ENCODE measurements around the gene AAK1. TPM values are rescaled to one million over a fixed set of nuclear protein-coding genes. Genes with fewer than 3 reads are reported as not detected.

Gene AAK1
- total RNA-seq, 1 donor from 2014 or later = 68.2 TPM

- no peak for TF ChIP-seq CTCF (IDR thresholded peaks at IDR 0.05; ENCODE audit: partially characterized antibody, unreplicated experiment)
- Mint-ChIP-seq H3K27me3 (ENCODE audit: unreplicated experiment) (no peaks in the 10 kb centered on the region), H3K27ac (ENCODE audit: unreplicated experiment) (no peak overlapping the region), H3K4me1 (ENCODE audit: low read depth, unreplicated experiment) (no peaks in the 10 kb centered on the region), H3K9me3 (ENCODE audit: unreplicated experiment) (no peaks in the 10 kb centered on the region), H3K4me3 (ENCODE audit: unreplicated experiment) (no peak overlapping the region), H3K36me3 (ENCODE audit: unreplicated experiment) (no peaks in the 10 kb centered on the region)
- DNase-seq = no peak
These were observed 162.1 kb downstream of the AAK1 start for GRCh38 chr2:69481421-69481820.

GRCh38 chr2:69477627-69478026, 165.9 kb downstream of the AAK1 start:
- Mint-ChIP-seq H3K4me1 (ENCODE audit: low read depth, unreplicated experiment) (no peaks in the 10 kb centered on the region), H3K9me3 (ENCODE audit: unreplicated experiment) (no peaks in the 10 kb centered on the region), H3K27me3 (ENCODE audit: unreplicated experiment) (peaks cover 2% of the 10 kb centered on the region), H3K4me3 (ENCODE audit: unreplicated experiment) (no peak overlapping the region), H3K27ac (ENCODE audit: unreplicated experiment) (no peak overlapping the region), H3K36me3 (ENCODE audit: unreplicated experiment) (no peaks in the 10 kb centered on the region)
- DNase-seq = no peak
- TF ChIP-seq CTCF (IDR thresholded peaks at IDR 0.05; ENCODE audit: partially characterized antibody, unreplicated experiment) = no peak

GRCh38 chr2:69474688-69475087, 168.9 kb downstream of the AAK1 start:
- Mint-ChIP-seq H3K27me3 (ENCODE audit: unreplicated experiment) (peaks cover 2% of the 10 kb centered on the region), H3K9me3 (ENCODE audit: unreplicated experiment) (no peaks in the 10 kb centered on the region), H3K27ac (ENCODE audit: unreplicated experiment) (no peak overlapping the region), H3K4me3 (ENCODE audit: unreplicated experiment) (no peak overlapping the region), H3K4me1 (ENCODE audit: low read depth, unreplicated experiment) (no peaks in the 10 kb centered on the region), H3K36me3 (ENCODE audit: unreplicated experiment) (no peaks in the 10 kb centered on the region)
- DNase-seq = no peak
- no peak for TF ChIP-seq CTCF (IDR thresholded peaks at IDR 0.05; ENCODE audit: partially characterized antibody, unreplicated experiment)

GRCh38 chr2:69471793-69472192, 171.7 kb downstream of the AAK1 start:
- Mint-ChIP-seq H3K4me1 (ENCODE audit: low read depth, unreplicated experiment) (no peaks in the 10 kb centered on the region), H3K27ac (ENCODE audit: unreplicated experiment) (no peak overlapping the region), H3K4me3 (ENCODE audit: unreplicated experiment) (no peak overlapping the region), H3K9me3 (ENCODE audit: unreplicated experiment) (no peaks in the 10 kb centered on the region), H3K36me3 (ENCODE audit: unreplicated experiment) (no peaks in the 10 kb centered on the region), H3K27me3 (ENCODE audit: unreplicated experiment) (peaks cover 2% of the 10 kb centered on the region)
- no peak for DNase-seq
- no peak for TF ChIP-seq CTCF (IDR thresholded peaks at IDR 0.05; ENCODE audit: partially characterized antibody, unreplicated experiment)

GRCh38 chr2:69470911-69471310, 172.6 kb downstream of the AAK1 start:
- peaks cover 7% of the 10 kb centered on the region for H3K4me1 Mint-ChIP-seq (ENCODE audit: low read depth, unreplicated experiment)
- no peak overlapping the region for H3K27ac Mint-ChIP-seq (ENCODE audit: unreplicated experiment)
- H3K27me3 Mint-ChIP-seq (ENCODE audit: unreplicated experiment) = peaks cover 2% of the 10 kb centered on the region
- H3K4me3 Mint-ChIP-seq (ENCODE audit: unreplicated experiment) = no peak overlapping the region
- TF ChIP-seq CTCF (IDR thresholded peaks at IDR 0.05; ENCODE audit: partially characterized antibody, unreplicated experiment) = no peak
- H3K9me3 Mint-ChIP-seq (ENCODE audit: unreplicated experiment) = peaks cover 4% of the 10 kb centered on the region
- DNase-seq = no peak
- no peaks in the 10 kb centered on the region for H3K36me3 Mint-ChIP-seq (ENCODE audit: unreplicated experiment)
